Fibroblast of the aortic adventitia (primary cell): Measurements from ENCODE around the gene SH3TC1. TPM values are rescaled to one million over a fixed set of nuclear protein-coding genes. Genes with fewer than 3 reads are reported as not detected.

ENCODE experiments used
- DNase-seq: peaks from one replicate; pipeline ENCODE4 v3.0.0-alpha.2; 2010; ENCODE audit warnings: low read depth
- H3K4me3 ChIP-seq: 2 replicates; pipeline ENCODE4 v1.5.1; 2011; ENCODE audit warnings: low read depth, mild to moderate bottlenecking, control low read depth, low read length, moderate library complexity
- CTCF ChIP-seq: IDR thresholded peaks from 2 replicates; pipeline ENCODE4 v1.5.1; 2011; ENCODE audit warnings: mild to moderate bottlenecking, low read length, control low read depth, inconsistent platforms; ENCODE audit not compliant: insufficient read depth
- total RNA-seq: library from RNA; depleted of rRNA; stranded (reverse); fragments of >200 nt; gene quantifications from 2 replicates; pipeline ENCODE4 v1.2.3, GENCODE V29; 2012; ENCODE audit warnings: low replicate concordance

The SH3TC1 gene
- total RNA-seq, 1 donor: 1.5 TPM

GRCh38 chr4:8241211-8241779 is 42.2 kb downstream of the SH3TC1 start:
- TF ChIP-seq CTCF: no peak
- no peak overlapping the region for H3K4me3 ChIP-seq
- DNase-seq: no peak

DNA sequence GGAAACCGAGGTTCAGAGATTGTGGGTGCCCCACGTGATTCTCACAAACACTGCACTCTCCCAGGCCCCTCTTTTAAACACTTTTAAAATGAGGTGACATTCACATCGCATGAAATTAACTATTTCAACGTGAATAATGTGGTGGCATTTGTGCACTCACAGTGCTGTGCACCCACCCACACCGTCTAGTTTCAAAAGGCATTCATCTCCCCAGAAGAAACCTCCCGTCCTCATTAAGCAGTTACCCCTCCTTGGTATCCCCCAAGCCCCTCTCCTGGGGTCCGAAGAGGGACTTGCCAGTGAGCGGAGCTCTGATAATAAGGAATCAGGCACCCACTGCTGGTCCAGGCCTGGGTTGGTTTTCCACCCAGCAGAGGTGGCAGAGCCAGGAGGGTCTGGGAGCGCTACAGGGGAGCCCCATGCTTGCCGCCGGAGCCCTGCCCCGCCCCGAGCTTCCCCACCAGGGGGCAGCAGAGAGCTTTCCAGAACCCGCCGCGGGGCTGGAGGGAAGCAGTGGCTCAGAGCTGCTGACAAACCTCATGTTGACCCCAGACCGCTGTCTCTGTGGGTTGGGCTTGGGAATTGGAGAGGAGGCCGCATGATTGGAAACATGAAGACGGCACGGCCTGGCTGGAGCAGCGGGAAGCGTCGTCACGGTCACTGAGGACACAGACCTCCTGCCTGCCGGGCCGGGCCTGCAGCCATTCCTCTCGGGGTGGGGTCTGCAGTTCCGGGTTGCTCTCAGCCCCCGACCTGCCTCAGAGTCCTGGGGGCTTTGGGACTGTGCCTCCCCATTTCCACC is 43.0 kb downstream of the SH3TC1 start:
- peak; percentile 82 for DNase-seq
- no peak overlapping the region for H3K4me3 ChIP-seq
- TF ChIP-seq CTCF: peak; percentile 95

- no peak for DNase-seq
- no peak overlapping the region for H3K4me3 ChIP-seq
- TF ChIP-seq CTCF: no peak
Measured at GRCh38 chr4:8242782-8243560, 43.9 kb downstream of the SH3TC1 start.

GRCh38 chr4:8244001-8244757 is 45.1 kb downstream of the SH3TC1 start:
- no peak for TF ChIP-seq CTCF
- H3K4me3 ChIP-seq: no peak overlapping the region
- no peak for DNase-seq

DNA sequence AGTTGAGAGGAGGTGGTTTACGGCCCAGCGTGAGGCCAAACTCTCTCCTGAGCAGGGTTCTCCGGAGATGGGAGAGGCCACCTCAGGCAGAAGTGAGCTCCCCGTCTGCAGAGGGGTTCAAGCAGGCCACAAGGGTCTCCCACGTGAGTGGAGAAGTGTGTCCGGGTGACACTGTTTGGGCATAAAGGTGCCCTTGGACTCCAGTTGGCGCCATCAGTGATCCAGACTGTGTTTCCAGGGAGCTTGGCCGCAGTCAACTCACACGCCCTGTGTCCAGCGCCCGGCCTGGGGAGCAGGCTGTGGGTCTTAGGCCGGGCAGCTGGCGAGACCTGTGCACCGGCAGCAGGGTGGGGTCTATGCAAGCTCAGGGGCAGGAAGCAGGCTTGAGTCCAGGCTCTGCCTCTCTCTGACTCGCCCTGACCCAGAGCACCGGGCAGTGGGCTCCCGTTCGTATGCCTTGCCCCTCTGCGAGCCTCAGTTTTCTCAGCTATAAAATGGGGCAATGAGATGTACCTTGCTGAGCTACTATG is 45.9 kb downstream of the SH3TC1 start:
- DNase-seq: no peak
- TF ChIP-seq CTCF: no peak

More for the DNA sequence above, 45.9 kb downstream of the SH3TC1 start:
- H3K4me3 ChIP-seq: no peak overlapping the region
